OCI-LY1 (cell line): Measurements from ENCODE around the gene CD226.

Source experiments
- H2AFZ ChIP-seq: fragments of 200-600 bp; sonication (generic), shearing (Covaris generic); 2 replicates; pipeline ENCODE4 v1.6.0; 2014; ENCODE audit warnings: antibody characterized with exemption, mild to moderate bottlenecking, low read length
- H3F3A ChIP-seq: fragments of 200-600 bp; sonication (generic), shearing (Covaris generic); 2 replicates; pipeline ENCODE4 v1.6.0; 2014; ENCODE audit warnings: mild to moderate bottlenecking, antibody characterized with exemption, low read length, moderate library complexity; ENCODE audit not compliant: insufficient read depth
- H3K27ac ChIP-seq: fragments of 200-600 bp; sonication (generic); 2 replicates; pipeline ENCODE4 v1.5.1; 2014; ENCODE audit warnings: low read length, mixed run types, mild to moderate bottlenecking, low read depth; ENCODE audit not compliant: poor library complexity, severe bottlenecking
- H3K27me3 ChIP-seq: fragments of 200-600 bp; sonication (generic); 2 replicates; pipeline ENCODE4 v1.6.0; 2014; ENCODE audit warnings: antibody characterized with exemption, mild to moderate bottlenecking, low read length, moderate library complexity; ENCODE audit not compliant: insufficient read depth
- H3K36me3 ChIP-seq: fragments of 200-600 bp; sonication (generic); 2 replicates; pipeline ENCODE4 v1.6.1; 2014; ENCODE audit warnings: mild to moderate bottlenecking, antibody characterized with exemption, low read length, moderate library complexity, mixed read lengths; ENCODE audit not compliant: insufficient read depth
- H3K4me1 ChIP-seq: fragments of 200-600 bp; sonication (generic); 2 replicates; pipeline ENCODE4 v1.5.1; 2014; ENCODE audit warnings: mild to moderate bottlenecking, low read length, moderate library complexity; ENCODE audit not compliant: insufficient read depth, severe bottlenecking
- H3K4me2 ChIP-seq: fragments of 200-600 bp; sonication (generic), shearing (Covaris generic); 2 replicates; pipeline ENCODE4 v1.6.1; 2014; ENCODE audit warnings: low read length
- H3K4me3 ChIP-seq: fragments of 200-600 bp; sonication (generic); 2 replicates; pipeline ENCODE4 v1.5.1; 2014; ENCODE audit warnings: low read length, low read depth, mild to moderate bottlenecking, mixed read lengths; ENCODE audit not compliant: poor library complexity, severe bottlenecking
- H3K79me2 ChIP-seq: fragments of 200-600 bp; shearing (Covaris generic); 2 replicates; pipeline ENCODE4 v1.6.1; 2016; ENCODE audit warnings: mixed run types, low read length, mixed read lengths; ENCODE audit not compliant: insufficient read depth
- H3K9ac ChIP-seq: fragments of 200-600 bp; sonication (generic), shearing (Covaris generic); 2 replicates; pipeline ENCODE4 v1.6.1; 2014; ENCODE audit warnings: mild to moderate bottlenecking, low read length, mixed read lengths
- H3K9me2 ChIP-seq: fragments of 200-600 bp; sonication (generic), shearing (Covaris generic); 2 replicates; pipeline ENCODE4 v1.6.1; 2014; ENCODE audit warnings: low read depth, mild to moderate bottlenecking, low read length, mixed read lengths
- H3K9me3 ChIP-seq: fragments of 200-600 bp; shearing (Covaris generic); 2 replicates; pipeline ENCODE4 v1.6.1; 2014; ENCODE audit warnings: low read length, mixed read lengths
- H4K20me1 ChIP-seq: fragments of 200-600 bp; sonication (generic), shearing (Covaris generic); 2 replicates; pipeline ENCODE4 v1.6.0; 2016; ENCODE audit warnings: mild to moderate bottlenecking, low read length; ENCODE audit not compliant: insufficient read depth
- CTCF ChIP-seq: fragments of 200-600 bp; sonication (generic), shearing (Covaris generic); IDR thresholded peaks from 2 replicates; pipeline ENCODE4 v1.5.1; 2017; ENCODE audit warnings: mild to moderate bottlenecking, antibody characterized with exemption, low read length, moderate library complexity, mixed read lengths
- EZH2 ChIP-seq: fragments of 200-600 bp; sonication (generic), shearing (Covaris generic); IDR thresholded peaks from 2 replicates; pipeline ENCODE4 v1.8.0; 2017; ENCODE audit warnings: borderline replicate concordance, mixed run types, mild to moderate bottlenecking, antibody characterized with exemption, low read length, moderate library complexity, mixed read lengths

The CD226 gene

DNA sequence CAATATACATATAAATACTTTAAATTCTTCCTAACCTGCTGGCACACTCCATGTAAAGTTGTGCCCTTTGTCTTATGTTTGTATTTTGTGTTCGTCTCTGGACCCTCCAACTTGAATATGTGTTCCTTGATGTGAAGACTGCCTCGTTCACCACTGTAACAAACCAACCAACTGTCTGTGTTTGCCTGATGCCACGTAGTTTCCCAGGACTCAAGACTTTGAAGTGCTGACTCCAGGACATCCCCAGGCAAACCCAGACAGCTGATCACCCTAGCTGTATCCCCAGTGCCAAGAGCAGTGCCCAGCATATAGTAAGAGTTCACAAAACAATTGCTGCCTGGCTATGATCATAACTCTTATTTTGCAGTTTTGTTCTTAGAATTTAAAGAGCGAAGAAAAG lies 15.5 kb upstream of the CD226 start:
- Histone ChIP-seq H3K4me3 (no peak overlapping the region), H3K9me2 (no peaks in the 10 kb centered on the region), H3K9ac (no peak overlapping the region), H2AFZ (no peak overlapping the region), H3F3A (no peaks in the 10 kb centered on the region), H3K27me3 (no peaks in the 10 kb centered on the region), H3K4me1 (peaks cover 11% of the 10 kb centered on the region), H3K79me2 (no peaks in the 10 kb centered on the region), H3K9me3 (no peaks in the 10 kb centered on the region), H3K36me3 (no peaks in the 10 kb centered on the region), H3K4me2 (no peak overlapping the region), H4K20me1 (no peaks in the 10 kb centered on the region), H3K27ac (no peak overlapping the region)
- no peak for TF ChIP-seq CTCF
- TF ChIP-seq EZH2 = no peak

- Histone ChIP-seq H3K4me1 (peaks cover 12% of the 10 kb centered on the region), H3K9ac (no peak overlapping the region), H3K4me2 (no peak overlapping the region), H2AFZ (no peak overlapping the region), H3K27ac (no peak overlapping the region), H3K9me2 (no peaks in the 10 kb centered on the region), H3K36me3 (no peaks in the 10 kb centered on the region), H3F3A (no peaks in the 10 kb centered on the region), H3K4me3 (no peak overlapping the region), H3K79me2 (no peaks in the 10 kb centered on the region), H3K9me3 (no peaks in the 10 kb centered on the region), H3K27me3 (no peaks in the 10 kb centered on the region), H4K20me1 (no peaks in the 10 kb centered on the region)
- no peak for TF ChIP-seq EZH2
- no peak for TF ChIP-seq CTCF
Measured at GRCh38 chr18:69961718-69962117, 14.0 kb upstream of the CD226 start.

- Histone ChIP-seq H3K36me3 (no peaks in the 10 kb centered on the region), H3K9me3 (no peaks in the 10 kb centered on the region), H3K4me1 (peaks cover 13% of the 10 kb centered on the region), H3K9me2 (no peaks in the 10 kb centered on the region), H3F3A (no peaks in the 10 kb centered on the region), H3K9ac (no peak overlapping the region), H3K4me3 (no peak overlapping the region), H3K4me2 (no peak overlapping the region), H3K27me3 (no peaks in the 10 kb centered on the region), H4K20me1 (no peaks in the 10 kb centered on the region), H2AFZ (no peak overlapping the region), H3K79me2 (no peaks in the 10 kb centered on the region), H3K27ac (no peak overlapping the region)
- TF ChIP-seq EZH2 (no peak), CTCF (no peak)
Measured at GRCh38 chr18:69958422-69958821, 10.7 kb upstream of the CD226 start.
